Astrocyte (in vitro differentiated cells and primary cell): ENCODE data around the gene SSTR5. TPM values are rescaled to one million over a fixed set of nuclear protein-coding genes. Genes with fewer than 3 reads are reported as not detected.

ENCODE experiments used
- DNase-seq: peaks from one replicate; pipeline ENCODE4 v3.0.0-alpha.2; 2010; ENCODE audit warnings: low read depth
- FAIRE-seq: peaks from 2 replicates; lab custom pipeline; 2011; peaks lifted over from hg19 to GRCh38; lab: Jason Lieb, UNC
- H2AFZ ChIP-seq: 2 replicates; pipeline ENCODE4 v1.6.0; 2012; ENCODE audit warnings: low read depth, low read length, inconsistent platforms
- H3K27ac ChIP-seq: 2 replicates; pipeline ENCODE4 v1.5.1; 2011; ENCODE audit warnings: low read depth, low read length, inconsistent platforms
- H3K27me3 ChIP-seq: 2 replicates; pipeline ENCODE4 v1.6.0; 2011; ENCODE audit warnings: low read length, inconsistent platforms; ENCODE audit not compliant: insufficient read depth
- H3K36me3 ChIP-seq: 2 replicates; pipeline ENCODE4 v1.5.1; 2011; ENCODE audit warnings: low read length, inconsistent platforms; ENCODE audit not compliant: insufficient read depth
- H3K4me1 ChIP-seq: 2 replicates; pipeline ENCODE4 v1.5.1; 2011; ENCODE audit warnings: low read length, inconsistent platforms; ENCODE audit not compliant: insufficient read depth
- H3K4me2 ChIP-seq: 2 replicates; pipeline ENCODE4 v1.6.0; 2012; ENCODE audit warnings: low read length, inconsistent platforms
- H3K4me3 ChIP-seq: 2 replicates; pipeline ENCODE4 v1.5.1; 2011; ENCODE audit warnings: low read depth, mild to moderate bottlenecking, low read length, inconsistent platforms; ENCODE audit not compliant: insufficient read depth
- H3K79me2 ChIP-seq: 2 replicates; pipeline ENCODE4 v1.6.0; 2012; ENCODE audit warnings: mild to moderate bottlenecking, low read length, inconsistent platforms; ENCODE audit not compliant: insufficient read depth
- H3K9ac ChIP-seq: 2 replicates; pipeline ENCODE4 v1.6.0; 2012; ENCODE audit warnings: mild to moderate bottlenecking, low read length, inconsistent platforms
- H3K9me3 ChIP-seq: 2 replicates; pipeline ENCODE4 v1.5.1; 2012; ENCODE audit warnings: low read depth, mild to moderate bottlenecking, low read length, inconsistent platforms; ENCODE audit not compliant: insufficient read depth
- H4K20me1 ChIP-seq: 2 replicates; pipeline ENCODE4 v1.6.0; 2012; ENCODE audit warnings: low read length, inconsistent platforms; ENCODE audit not compliant: insufficient read depth
- H3K27ac Mint-ChIP-seq: one replicate; pipeline ENCODE4 v1.8.0; 2021; ENCODE audit warnings: mild to moderate bottlenecking, mixed read lengths; ENCODE audit not compliant: unreplicated experiment
- H3K27me3 Mint-ChIP-seq: one replicate; pipeline ENCODE4 v1.8.0; 2021; ENCODE audit warnings: low read depth, mixed read lengths; ENCODE audit not compliant: unreplicated experiment
- H3K36me3 Mint-ChIP-seq: one replicate; pipeline ENCODE4 v1.8.0; 2021; ENCODE audit warnings: low read depth, mixed read lengths; ENCODE audit not compliant: unreplicated experiment
- H3K4me1 Mint-ChIP-seq: one replicate; pipeline ENCODE4 v1.8.0; 2021; ENCODE audit warnings: low read depth, mixed read lengths; ENCODE audit not compliant: unreplicated experiment
- H3K4me3 Mint-ChIP-seq: one replicate; pipeline ENCODE4 v1.8.0; 2021; ENCODE audit warnings: mild to moderate bottlenecking, moderate library complexity, mixed read lengths; ENCODE audit not compliant: unreplicated experiment
- H3K9me3 Mint-ChIP-seq: one replicate; pipeline ENCODE4 v1.8.0; 2021; ENCODE audit warnings: mild to moderate bottlenecking, mixed read lengths; ENCODE audit not compliant: unreplicated experiment
- EZH2 ChIP-seq: IDR thresholded peaks from 2 replicates; pipeline ENCODE4 v1.6.1; 2012; ENCODE audit warnings: mild to moderate bottlenecking, low read length, inconsistent platforms; ENCODE audit not compliant: insufficient read depth
- total RNA-seq: library from RNA; stranded (reverse); gene quantifications from 2 replicates; pipeline ENCODE4 v1.2.1, GENCODE V29; 2021
- TF ChIP-seq, protein P1 (sequence below): IDR thresholded peaks from 2 replicates; pipeline ENCODE4 v1.5.1; 2011; ENCODE audit warnings: low read depth, mild to moderate bottlenecking, inconsistent platforms, low read length, moderate library complexity; ENCODE audit not compliant: insufficient read depth

The SSTR5 gene
- total RNA-seq, 1 donor from 2014 or later = not detected

DNA sequence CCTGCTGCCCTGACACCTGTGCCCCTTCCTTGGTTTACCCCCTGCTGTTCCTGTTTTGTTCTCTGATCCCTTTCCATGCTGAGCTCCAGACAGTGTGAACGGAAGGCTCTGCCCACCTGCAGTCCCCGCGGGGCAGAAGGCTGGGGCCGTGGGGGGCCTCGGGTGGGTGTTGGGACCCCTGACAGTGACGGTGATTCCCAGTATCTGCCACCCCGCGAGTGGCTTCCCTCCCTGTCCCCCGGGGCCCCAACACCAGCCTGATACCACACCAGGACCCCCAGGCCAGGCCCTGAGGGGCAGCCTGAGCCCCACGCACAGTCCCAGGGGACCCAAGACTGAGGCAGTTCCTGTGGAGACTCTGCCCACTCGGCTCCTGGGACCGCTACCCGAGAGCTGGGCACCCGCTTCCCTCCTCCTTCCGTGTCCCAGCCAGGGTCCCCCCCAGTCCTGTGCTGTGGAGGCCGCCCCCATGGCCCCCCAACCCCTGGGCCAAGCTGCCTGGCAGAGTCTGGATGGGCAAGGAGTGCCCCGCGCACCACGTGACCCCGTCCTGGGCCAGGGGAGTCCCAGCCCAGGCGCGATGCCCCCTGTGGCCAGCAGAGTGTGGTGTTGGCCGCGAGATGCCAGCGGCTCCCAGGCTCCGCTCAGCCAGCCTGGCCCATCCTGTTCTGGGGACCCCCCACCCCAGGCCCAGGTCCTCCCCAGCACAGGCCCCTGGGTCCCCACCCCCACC, 33.5 kb downstream of the SSTR5 start:
- Mint-ChIP-seq H3K36me3 (no peaks in the 10 kb centered on the region), H3K4me3 (no peak overlapping the region), H3K9me3 (no peaks in the 10 kb centered on the region), H3K4me1 (no peaks in the 10 kb centered on the region), H3K27me3 (peaks cover 35% of the 10 kb centered on the region), H3K27ac (no peak overlapping the region)
- DNase-seq (peak; percentile 12), FAIRE-seq (no peak)
- TF ChIP-seq EZH2 = no peak
- TF ChIP-seq, protein P1, sequence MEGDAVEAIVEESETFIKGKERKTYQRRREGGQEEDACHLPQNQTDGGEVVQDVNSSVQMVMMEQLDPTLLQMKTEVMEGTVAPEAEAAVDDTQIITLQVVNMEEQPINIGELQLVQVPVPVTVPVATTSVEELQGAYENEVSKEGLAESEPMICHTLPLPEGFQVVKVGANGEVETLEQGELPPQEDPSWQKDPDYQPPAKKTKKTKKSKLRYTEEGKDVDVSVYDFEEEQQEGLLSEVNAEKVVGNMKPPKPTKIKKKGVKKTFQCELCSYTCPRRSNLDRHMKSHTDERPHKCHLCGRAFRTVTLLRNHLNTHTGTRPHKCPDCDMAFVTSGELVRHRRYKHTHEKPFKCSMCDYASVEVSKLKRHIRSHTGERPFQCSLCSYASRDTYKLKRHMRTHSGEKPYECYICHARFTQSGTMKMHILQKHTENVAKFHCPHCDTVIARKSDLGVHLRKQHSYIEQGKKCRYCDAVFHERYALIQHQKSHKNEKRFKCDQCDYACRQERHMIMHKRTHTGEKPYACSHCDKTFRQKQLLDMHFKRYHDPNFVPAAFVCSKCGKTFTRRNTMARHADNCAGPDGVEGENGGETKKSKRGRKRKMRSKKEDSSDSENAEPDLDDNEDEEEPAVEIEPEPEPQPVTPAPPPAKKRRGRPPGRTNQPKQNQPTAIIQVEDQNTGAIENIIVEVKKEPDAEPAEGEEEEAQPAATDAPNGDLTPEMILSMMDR = peak; percentile 55
- Histone ChIP-seq H3K27me3 (peaks cover 5% of the 10 kb centered on the region), H3K4me1 (peaks cover 2% of the 10 kb centered on the region), H3K79me2 (no peaks in the 10 kb centered on the region), H3K9ac (no peak overlapping the region), H2AFZ (no peak overlapping the region), H3K27ac (no peak overlapping the region), H3K36me3 (no peaks in the 10 kb centered on the region), H4K20me1 (no peaks in the 10 kb centered on the region), H3K4me3 (no peak overlapping the region), H3K4me2 (no peak overlapping the region), H3K9me3 (no peaks in the 10 kb centered on the region)

DNA sequence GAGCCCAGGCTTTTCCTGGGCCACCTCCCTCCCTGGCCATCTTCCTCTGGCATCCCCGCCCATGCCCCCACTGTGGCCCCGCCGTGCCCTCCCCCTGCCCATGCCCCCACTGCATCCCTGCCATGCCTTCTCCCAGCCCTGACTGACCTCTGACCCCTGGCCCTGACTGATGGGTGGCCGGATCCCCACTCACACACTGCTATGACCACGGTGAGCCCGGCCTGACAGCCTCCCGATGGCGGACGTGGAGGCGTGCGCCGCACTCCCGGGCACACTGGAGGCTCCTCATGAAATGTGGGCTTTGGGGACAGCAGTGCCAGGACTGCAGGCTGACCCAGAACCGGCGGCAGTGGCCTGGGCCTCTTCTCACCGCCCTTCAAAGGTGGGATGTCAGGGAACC, 34.1 kb downstream of the SSTR5 start:
- Mint-ChIP-seq H3K36me3 (no peaks in the 10 kb centered on the region), H3K27me3 (peaks cover 40% of the 10 kb centered on the region), H3K4me3 (no peak overlapping the region), H3K9me3 (no peaks in the 10 kb centered on the region), H3K27ac (no peak overlapping the region), H3K4me1 (no peaks in the 10 kb centered on the region)
- DNase-seq (no peak), FAIRE-seq (no peak)
- Histone ChIP-seq H2AFZ (no peak overlapping the region), H3K27me3 (peaks cover 4% of the 10 kb centered on the region), H3K4me3 (no peak overlapping the region), H3K27ac (no peak overlapping the region), H3K36me3 (no peaks in the 10 kb centered on the region), H3K4me1 (peaks cover 2% of the 10 kb centered on the region), H3K79me2 (no peaks in the 10 kb centered on the region), H3K9ac (no peak overlapping the region), H3K9me3 (no peaks in the 10 kb centered on the region), H3K4me2 (no peak overlapping the region), H4K20me1 (no peaks in the 10 kb centered on the region)
- no peak for TF ChIP-seq EZH2
- TF ChIP-seq, protein P1 = no peak

- Histone ChIP-seq H3K9me3 (no peaks in the 10 kb centered on the region), H3K27me3 (peaks cover 4% of the 10 kb centered on the region), H2AFZ (no peak overlapping the region), H3K36me3 (no peaks in the 10 kb centered on the region), H4K20me1 (no peaks in the 10 kb centered on the region), H3K4me1 (peaks cover 2% of the 10 kb centered on the region), H3K27ac (no peak overlapping the region), H3K9ac (no peak overlapping the region), H3K4me3 (no peak overlapping the region), H3K4me2 (no peak overlapping the region), H3K79me2 (no peaks in the 10 kb centered on the region)
- TF ChIP-seq, protein P1 = no peak
- no peak for TF ChIP-seq EZH2
- H3K36me3 Mint-ChIP-seq = no peaks in the 10 kb centered on the region
- H3K4me1 Mint-ChIP-seq = no peaks in the 10 kb centered on the region
- DNase-seq (no peak), FAIRE-seq (no peak)
- no peaks in the 10 kb centered on the region for H3K9me3 Mint-ChIP-seq
- no peak overlapping the region for H3K4me3 Mint-ChIP-seq
- H3K27ac Mint-ChIP-seq = no peak overlapping the region
- peaks cover 41% of the 10 kb centered on the region for H3K27me3 Mint-ChIP-seq
Measured at GRCh38 chr16:1107141-1107540, 34.6 kb downstream of the SSTR5 start.
